ENCODE data around the gene CTNNBL1. TPM values are rescaled to one million over a fixed set of nuclear protein-coding genes. Genes with fewer than 3 reads are reported as not detected.
A peak's percentile ranks its signal among the peaks of the same experiment; 100 is the strongest.

CTNNBL1 gene
- total RNA-seq, 8 experiments from 2014 or later = 33.2 to 51.4 (median 37.0) TPM

- WGBS, 10 experiments = 68 to 100% (median 88%) methylated on average over 1 to 6 of the region's 6 CpGs; no CpG with 5 or more reads in 1 of the 10 experiments
- in situ Hi-C loops (cut with MboI; ENCODE audit: low pct_unique_long_range_greater_than_20kb in 2 of 9, low sequenced_read_pairs in 9 of 9, unreplicated experiment in 9 of 9) = loop anchor here in 1 of 9 experiments (25.0 kb wide), 1 partner anchor 333 kb away; no protein-coding TSS in a partner anchor
- Histone ChIP-seq H3K4me1 (replicated peaks in 1 of 2) (peaks cover 26 to 62% of the 10 kb centered on the region in 2 donors), H3K27ac (no peak overlapping the region), H3K4me3 (no peak overlapping the region)
- ATAC-seq (replicated peaks in 6 of 8) = no peak
Measured at GRCh38 chr20:37895166-37895565, 201.3 kb downstream of the CTNNBL1 start.

- peak in 6 of 8 experiments; percentile 21 to 49 (median 38) for ATAC-seq (replicated peaks in 6 of 8)
- in situ Hi-C loops (cut with MboI; ENCODE audit: low pct_unique_long_range_greater_than_20kb in 2 of 9, low sequenced_read_pairs in 9 of 9, unreplicated experiment in 9 of 9) = loop anchor here in 1 of 9 experiments (25.0 kb wide), 1 partner anchor 335 kb away; no protein-coding TSS in a partner anchor
- peaks cover 26 to 55% of the 10 kb centered on the region in 2 donors for H3K4me1 ChIP-seq (replicated peaks in 1 of 2)
- no peak overlapping the region for H3K4me3 ChIP-seq
- H3K27ac ChIP-seq = peak overlapping the region in 1 of 2 donors; percentile 74
- WGBS, 10 experiments = 27 to 72% (median 61%) methylated on average over 1 to 6 of the region's 12 CpGs; no CpG with 5 or more reads in 5 of the 10 experiments
Measured at GRCh38 chr20:37896932-37897548, 203.2 kb downstream of the CTNNBL1 start.

- peak in 5 of 8 experiments; percentile 66 to 85 (median 78) for ATAC-seq (replicated peaks in 6 of 8)
- peaks cover 30 to 55% of the 10 kb centered on the region in 2 donors for H3K4me1 ChIP-seq (replicated peaks in 1 of 2)
- no peak overlapping the region for H3K4me3 ChIP-seq
- H3K27ac ChIP-seq = peak overlapping the region; percentile 23 to 74
- 8 to 88% (median 66%) methylated on average over 1 to 9 of the region's 10 CpGs; no CpG with 5 or more reads in 1 of the 10 experiments for WGBS, 10 experiments
- in situ Hi-C loops (cut with MboI; ENCODE audit: low pct_unique_long_range_greater_than_20kb in 2 of 9, low sequenced_read_pairs in 9 of 9, unreplicated experiment in 9 of 9) = loop anchor here in 1 of 9 experiments (25.0 kb wide), 1 partner anchor 336 kb away; no protein-coding TSS in a partner anchor
Measured at GRCh38 chr20:37898233-37899104, 204.6 kb downstream of the CTNNBL1 start.

- in situ Hi-C loops (cut with MboI; ENCODE audit: low pct_unique_long_range_greater_than_20kb in 2 of 9, low sequenced_read_pairs in 9 of 9, unreplicated experiment in 9 of 9) = loop anchor here in 1 of 9 experiments (25.0 kb wide), 1 partner anchor 337 kb away; no protein-coding TSS in a partner anchor
- Histone ChIP-seq H3K4me1 (replicated peaks in 1 of 2) (peaks cover 38 to 57% of the 10 kb centered on the region in 2 donors), H3K27ac (peak overlapping the region in 1 of 2 donors; percentile 42), H3K4me3 (no peak overlapping the region)
- peak in 2 of 8 experiments; percentile 11 to 12 for ATAC-seq (replicated peaks in 6 of 8)
- WGBS, 10 experiments = 20 to 93% (median 54%) methylated on average over 1 to 8 of the region's 8 CpGs; no CpG with 5 or more reads in 1 of the 10 experiments
Measured at GRCh38 chr20:37899105-37900045, 205.5 kb downstream of the CTNNBL1 start.

- Histone ChIP-seq H3K27ac (no peak overlapping the region), H3K4me3 (no peak overlapping the region), H3K4me1 (replicated peaks in 1 of 2) (peaks cover 55 to 57% of the 10 kb centered on the region in 2 donors)
- ATAC-seq (replicated peaks in 6 of 8) = peak in 1 of 8 experiments; percentile 30
- WGBS, 10 experiments = 12 to 100% (median 69%) methylated on average over 1 to 15 of the region's 18 CpGs; no CpG with 5 or more reads in 6 of the 10 experiments
- in situ Hi-C loops (cut with MboI; ENCODE audit: low pct_unique_long_range_greater_than_20kb in 2 of 9, low sequenced_read_pairs in 9 of 9, unreplicated experiment in 9 of 9) = no loop called here
Measured at GRCh38 chr20:37901240-37901639, 207.4 kb downstream of the CTNNBL1 start.

- Histone ChIP-seq H3K4me1 (replicated peaks in 1 of 2) (peaks cover 55 to 60% of the 10 kb centered on the region in 2 donors), H3K4me3 (peak overlapping the region in 2 of 5 donors; percentile 78 to 97), H3K27ac (no peak overlapping the region)
- peak in 4 of 8 experiments; percentile 14 to 81 (median 76) for ATAC-seq (replicated peaks in 6 of 8)
- WGBS, 10 experiments = 12 to 40% (median 29%) methylated on average over 1 to 10 of the region's 38 CpGs; no CpG with 5 or more reads in 6 of the 10 experiments
- in situ Hi-C loops (cut with MboI; ENCODE audit: low pct_unique_long_range_greater_than_20kb in 2 of 9, low sequenced_read_pairs in 9 of 9, unreplicated experiment in 9 of 9) = no loop called here
Measured at GRCh38 chr20:37901654-37902503, 208.0 kb downstream of the CTNNBL1 start.

- Histone ChIP-seq H3K27ac (peak within 1 kb of the TSS; percentile 77 to 82), H3K4me1 (replicated peaks in 1 of 2) (peaks cover 53 to 58% of the 10 kb centered on the region in 2 donors)
- ATAC-seq (replicated peaks in 6 of 8) = peak; percentile 5 to 50 (median 26)
Measured at GRCh38 chr20:37902504-37903313, 208.9 kb downstream of the CTNNBL1 start, which contains the start of gene VSTM2L. Gene VSTM2L, plus strand, starts transcription at chr20:37903127. Its CDS starts 224 bp downstream, at chr20:37903351.

GRCh38 chr20:37903317-37904007, 209.6 kb downstream of the CTNNBL1 start:
- 68 to 96% methylated on average over 5 to 10 of the region's 67 CpGs; no CpG with 5 or more reads in 8 of the 10 experiments for WGBS, 10 experiments
- in situ Hi-C loops (cut with MboI; ENCODE audit: low pct_unique_long_range_greater_than_20kb in 2 of 9, low sequenced_read_pairs in 9 of 9, unreplicated experiment in 9 of 9) = no loop called here
- Histone ChIP-seq H3K27ac (peak overlapping the region; percentile 77 to 82), H3K4me3 (peak overlapping the region; percentile 61 to 97 (median 78)), H3K4me1 (replicated peaks in 1 of 2) (peaks cover 53 to 58% of the 10 kb centered on the region in 2 donors)
- no peak for ATAC-seq (replicated peaks in 6 of 8)

More at GRCh38 chr20:37902504-37903313, 208.9 kb downstream of the CTNNBL1 start, which contains the start of gene VSTM2L:
- in situ Hi-C loops (cut with MboI; ENCODE audit: low pct_unique_long_range_greater_than_20kb in 2 of 9, low sequenced_read_pairs in 9 of 9, unreplicated experiment in 9 of 9) = no loop called here
- peak within 1 kb of the TSS; percentile 61 to 97 (median 78) for H3K4me3 ChIP-seq
- WGBS, 10 experiments = 0% methylated on average over 3 of the region's 71 CpGs; no CpG with 5 or more reads in 9 of the 10 experiments

- in situ Hi-C loops (cut with MboI; ENCODE audit: low pct_unique_long_range_greater_than_20kb in 2 of 9, low sequenced_read_pairs in 9 of 9, unreplicated experiment in 9 of 9) = no loop called here
- WGBS, 10 experiments = 11 to 100% (median 59%) methylated on average over 1 to 3 of the region's 12 CpGs; no CpG with 5 or more reads in 5 of the 10 experiments
- H3K27ac ChIP-seq = peak overlapping the region; percentile 13 to 77
Measured at GRCh38 chr20:37904008-37904642, 210.3 kb downstream of the CTNNBL1 start.

More at GRCh38 chr20:37904008-37904642, 210.3 kb downstream of the CTNNBL1 start:
- H3K4me3 ChIP-seq = peak overlapping the region; percentile 61 to 97 (median 78)
- H3K4me1 ChIP-seq (replicated peaks in 1 of 2) = peaks cover 53 to 60% of the 10 kb centered on the region in 2 donors
- no peak for ATAC-seq (replicated peaks in 6 of 8)
